Fibroblast of skin of scalp (primary cell): ENCODE data around the gene MAGEA9B.
"Not testable (repeated sequence)": the region's sequence is repeated elsewhere in the genome, so short reads cannot be mapped to it uniquely, and the experiment has no call there.

Source experiments
- DNase-seq: peaks from one replicate; pipeline ENCODE4 v3.0.0-alpha.2; 2013

Gene MAGEA9B

DNA sequence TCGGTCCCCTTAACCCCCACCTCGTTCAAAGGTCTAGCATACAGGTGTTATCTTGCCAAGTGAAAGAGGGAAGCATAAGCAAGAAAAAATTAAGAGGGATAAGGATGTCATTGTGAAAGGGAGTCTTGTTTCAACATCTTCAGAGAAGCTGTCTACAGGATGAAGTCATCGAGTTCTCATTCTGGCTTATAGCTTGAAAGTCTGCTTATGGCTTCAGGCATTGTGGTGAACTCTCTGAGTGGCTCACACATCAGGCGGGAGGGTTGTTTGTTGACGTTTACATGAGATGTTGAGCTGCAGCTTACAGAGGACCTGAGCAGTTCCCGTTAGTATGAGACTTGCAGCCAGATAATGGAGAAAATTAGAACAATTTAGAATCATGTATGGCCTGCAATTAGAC is 16.6 kb downstream of the MAGEA9B start:
- DNase-seq = peak; percentile 36

DNA sequence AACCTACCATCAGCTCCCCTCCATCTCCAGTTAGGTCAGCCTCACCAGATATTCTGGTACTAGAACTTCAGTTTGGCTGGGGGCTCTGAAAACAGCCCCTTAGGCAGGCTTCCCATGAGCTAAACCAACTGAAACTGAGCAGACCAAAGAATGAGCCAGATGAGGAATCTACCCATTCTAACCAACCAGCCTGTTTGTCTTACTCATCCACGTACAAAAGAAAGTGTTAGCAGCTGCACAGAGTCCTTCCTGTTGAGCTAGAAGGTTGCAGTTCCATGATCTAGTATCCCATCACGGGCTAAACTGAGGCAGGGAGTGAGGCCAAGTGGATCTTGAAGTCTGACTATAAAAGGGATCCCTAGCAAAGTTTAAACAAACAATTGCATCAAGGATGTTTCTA is 17.5 kb downstream of the MAGEA9B start:
- DNase-seq = no peak

DNA sequence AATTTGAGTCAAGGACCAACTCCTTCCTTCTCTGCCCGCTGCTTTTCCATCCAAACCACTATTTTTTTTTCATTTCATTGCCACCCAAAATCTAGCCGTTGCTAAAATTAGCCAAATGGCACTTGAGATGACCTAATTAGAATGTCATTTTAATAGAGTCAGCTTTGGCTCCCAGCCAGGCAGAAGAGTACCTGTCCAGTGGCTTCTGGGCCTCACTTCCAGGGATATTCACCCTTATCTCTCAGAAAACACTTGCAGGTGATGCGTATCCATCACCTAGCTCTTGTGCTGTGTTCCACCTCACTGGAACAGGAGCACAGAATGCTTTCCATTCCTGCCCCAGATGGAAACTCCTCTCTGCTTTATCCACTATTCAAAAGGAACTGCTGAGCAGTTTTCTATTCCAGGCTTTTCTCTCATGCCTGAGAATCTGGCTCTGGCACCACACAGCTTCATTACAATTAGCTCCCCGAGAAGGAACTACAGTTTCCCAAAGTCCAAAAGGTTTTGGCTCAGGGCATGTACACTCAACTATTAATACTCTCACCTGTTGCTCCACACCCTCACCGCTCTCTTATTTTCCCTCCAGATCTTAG is 18.5 kb downstream of the MAGEA9B start:
- no peak for DNase-seq

GRCh38 chrX:149567621-149568417 is 19.4 kb downstream of the MAGEA9B start:
- no peak for DNase-seq

- no peak for DNase-seq
These were observed 23.9 kb downstream of the MAGEA9B start for GRCh38 chrX:149563359-149563758.

DNA sequence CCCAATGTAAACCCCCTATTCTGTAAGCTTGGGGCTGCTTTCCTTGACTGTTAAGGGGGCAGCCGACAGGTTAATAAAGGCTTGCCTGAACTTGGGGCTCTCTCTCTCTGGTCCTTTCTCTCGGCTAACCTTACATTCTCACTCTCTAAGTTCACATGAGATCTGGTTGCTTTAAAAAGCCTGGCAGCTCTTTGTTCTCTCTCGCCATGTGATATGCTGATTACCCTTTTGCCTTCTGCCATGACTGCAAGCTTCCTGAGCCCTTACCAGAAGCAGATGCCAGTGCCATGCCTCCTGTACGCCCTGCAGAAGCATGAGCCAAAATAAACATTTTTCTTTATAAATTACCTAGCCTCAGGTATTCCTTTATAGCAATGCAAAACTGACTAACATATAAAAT is 32.0 kb downstream of the MAGEA9B start:
- DNase-seq = not testable (repeated sequence)

DNA sequence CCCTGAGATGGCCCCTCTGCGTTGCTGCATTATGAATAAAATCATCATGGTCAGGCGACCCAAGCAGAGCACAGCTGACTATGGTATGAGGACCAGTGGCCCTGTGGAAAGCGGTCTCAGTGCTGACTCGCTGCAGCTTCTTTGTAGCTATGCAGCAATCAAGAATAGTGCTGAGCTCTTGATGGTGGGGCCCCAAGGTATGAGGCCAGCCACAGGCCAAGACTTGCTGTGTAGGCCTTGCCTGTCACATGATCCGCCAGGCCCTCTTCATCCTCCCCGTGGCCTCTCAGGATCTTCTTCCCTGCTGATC is 35.4 kb downstream of the MAGEA9B start:
- not testable (repeated sequence) for DNase-seq

DNA sequence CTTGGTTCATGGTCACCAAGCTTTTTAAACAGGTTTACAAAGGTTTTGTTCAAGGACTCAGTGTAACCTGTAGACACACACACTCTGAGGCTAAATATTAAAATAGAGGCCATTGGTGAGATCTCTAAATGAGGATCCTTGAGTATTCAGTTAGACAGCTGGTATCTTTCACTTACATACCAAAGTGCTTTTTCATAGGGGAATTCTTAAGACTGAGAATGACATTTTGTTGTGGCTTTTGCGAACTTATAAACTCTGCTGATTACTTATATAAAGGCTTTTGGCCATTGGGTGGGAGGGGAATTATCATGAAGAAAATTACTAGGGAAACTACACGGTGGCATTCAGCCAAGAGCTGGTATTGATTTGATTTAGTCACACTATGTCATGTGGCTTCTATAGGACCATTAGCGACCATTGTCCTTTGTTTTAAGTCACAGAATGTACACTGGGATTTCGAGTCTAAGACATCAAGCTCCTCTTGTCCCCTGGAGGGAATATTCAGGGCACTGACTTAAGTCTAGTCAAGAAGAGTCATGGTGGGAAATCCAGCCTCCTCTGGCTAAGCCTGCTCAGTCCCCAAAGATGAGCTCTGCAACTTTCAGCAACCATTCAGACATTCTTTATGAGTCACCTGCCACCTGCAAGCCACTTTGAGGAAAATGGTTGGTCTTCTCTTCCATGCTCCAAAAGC is 35.9 kb downstream of the MAGEA9B start:
- DNase-seq = not testable (repeated sequence)

DNA sequence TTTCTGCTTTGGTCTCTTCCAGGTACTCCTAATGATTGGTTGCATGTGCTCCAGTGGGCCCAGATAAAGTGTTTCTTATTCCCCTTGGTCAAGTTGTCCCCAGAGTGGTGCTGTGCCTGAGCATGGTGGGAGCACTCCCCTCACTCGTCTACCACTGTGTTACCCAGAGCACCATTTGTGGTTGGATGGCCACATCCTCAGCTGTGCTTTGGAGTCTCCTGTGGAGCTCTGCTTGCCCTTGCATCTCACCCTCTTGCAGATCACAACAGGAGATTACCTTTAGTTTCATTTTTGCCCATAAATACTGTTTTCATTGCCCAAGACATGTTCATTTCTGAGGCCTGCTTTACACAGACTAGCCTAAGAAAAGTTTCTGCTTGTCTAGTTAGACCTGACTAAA is 36.8 kb downstream of the MAGEA9B start:
- DNase-seq = not testable (repeated sequence)

- not testable (repeated sequence) for DNase-seq
These were observed 37.6 kb downstream of the MAGEA9B start, which contains the start of gene HSFX3 for GRCh38 chrX:149549701-149550100. HSFX3 (minus strand) TSS chrX:149549924; CDS start chrX:149549852, 72 bp downstream.

- not testable (repeated sequence) for DNase-seq
These were observed 39.5 kb downstream of the MAGEA9B start for GRCh38 chrX:149547782-149548181.

DNA sequence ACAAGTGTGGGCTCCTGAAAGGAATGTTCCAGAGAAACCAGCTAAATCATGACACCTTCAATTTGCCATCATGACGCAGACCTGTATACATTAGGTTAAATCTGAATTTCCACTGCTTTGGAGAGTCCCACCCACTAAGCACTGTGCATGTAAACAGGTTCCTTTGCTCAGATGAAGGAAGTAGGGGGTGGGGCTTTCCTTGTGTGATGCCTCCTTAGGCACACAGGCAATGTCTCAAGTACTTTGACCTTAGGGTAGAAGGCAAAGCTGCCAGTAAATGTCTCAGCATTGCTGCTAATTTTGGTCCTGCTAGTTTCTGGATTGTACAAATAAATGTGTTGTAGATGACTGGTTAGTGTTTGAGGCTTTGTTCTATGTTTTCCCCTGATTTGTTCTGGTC is 40.3 kb downstream of the MAGEA9B start:
- not testable (repeated sequence) for DNase-seq

DNA sequence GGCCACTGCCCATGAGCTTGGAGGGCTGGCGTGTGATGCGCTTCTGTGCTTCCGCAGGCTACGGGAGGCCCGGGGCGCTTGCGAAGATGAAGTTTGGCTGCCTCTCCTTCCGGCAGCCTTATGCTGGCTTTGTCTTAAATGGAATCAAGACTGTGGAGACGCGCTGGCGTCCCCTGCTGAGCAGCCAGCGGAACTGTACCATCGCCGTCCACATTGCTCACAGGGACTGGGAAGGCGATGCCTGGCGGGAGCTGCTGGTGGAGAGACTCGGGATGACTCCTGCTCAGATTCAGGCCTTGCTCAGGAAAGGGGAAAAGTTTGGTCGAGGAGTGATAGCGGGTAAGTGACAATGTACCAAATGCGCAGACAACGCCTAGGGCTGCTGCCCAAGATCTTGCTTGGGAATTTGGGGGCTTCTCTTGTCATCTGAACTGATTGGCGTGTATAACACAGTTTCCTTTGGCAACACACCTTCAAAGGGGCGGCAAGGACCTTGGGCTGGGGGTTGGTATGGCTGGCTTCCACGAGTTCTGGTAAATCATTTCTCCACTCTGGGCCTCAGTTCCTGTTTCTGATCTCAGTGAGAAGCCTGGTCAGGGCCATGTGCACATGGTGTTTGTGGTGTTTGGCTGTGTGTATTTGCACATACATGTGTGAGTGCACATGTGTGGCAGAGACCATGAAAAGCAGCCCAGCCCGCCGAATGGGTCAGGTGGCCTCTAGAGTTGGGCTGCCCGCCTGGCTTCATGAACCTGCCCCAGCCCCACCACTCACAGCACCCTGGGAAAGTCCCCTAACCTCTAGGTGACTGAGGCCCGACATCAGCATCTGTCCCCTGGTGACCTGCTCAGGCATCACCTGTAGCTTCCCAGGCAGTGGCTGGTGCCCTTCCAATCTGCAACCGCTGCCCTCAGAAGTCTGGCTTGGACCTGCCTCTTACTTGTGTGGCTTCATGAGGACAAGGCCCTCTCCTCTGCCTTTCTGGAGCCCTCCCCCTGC is 41.4 kb downstream of the MAGEA9B start:
- peak; percentile 26 for DNase-seq

DNA sequence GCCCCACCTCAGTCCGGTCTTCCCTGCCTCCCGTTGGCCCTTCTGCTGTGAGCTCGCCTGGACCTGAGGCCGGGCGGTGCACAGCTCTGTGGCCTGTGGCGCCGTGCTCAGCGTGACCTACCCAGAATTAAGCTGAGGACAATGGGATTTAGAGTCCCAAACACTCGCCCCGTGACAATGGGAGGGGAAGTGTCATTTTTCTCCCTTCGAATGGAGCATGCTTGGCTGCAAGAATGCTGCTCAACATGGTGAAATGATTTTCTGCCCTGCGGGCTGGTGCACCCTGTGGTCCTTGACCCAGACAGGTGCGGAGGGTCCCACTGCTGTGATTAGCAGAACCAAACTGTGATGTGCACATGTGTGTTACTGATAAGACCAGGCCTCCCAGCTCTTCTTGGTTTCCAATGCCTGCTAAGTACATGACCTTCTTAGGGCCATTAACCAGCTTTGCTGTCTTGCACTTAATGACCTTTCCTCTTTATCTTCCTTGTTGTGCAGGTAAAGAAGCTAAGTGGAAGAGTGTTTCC is 45.7 kb downstream of the MAGEA9B start:
- DNase-seq = no peak

DNA sequence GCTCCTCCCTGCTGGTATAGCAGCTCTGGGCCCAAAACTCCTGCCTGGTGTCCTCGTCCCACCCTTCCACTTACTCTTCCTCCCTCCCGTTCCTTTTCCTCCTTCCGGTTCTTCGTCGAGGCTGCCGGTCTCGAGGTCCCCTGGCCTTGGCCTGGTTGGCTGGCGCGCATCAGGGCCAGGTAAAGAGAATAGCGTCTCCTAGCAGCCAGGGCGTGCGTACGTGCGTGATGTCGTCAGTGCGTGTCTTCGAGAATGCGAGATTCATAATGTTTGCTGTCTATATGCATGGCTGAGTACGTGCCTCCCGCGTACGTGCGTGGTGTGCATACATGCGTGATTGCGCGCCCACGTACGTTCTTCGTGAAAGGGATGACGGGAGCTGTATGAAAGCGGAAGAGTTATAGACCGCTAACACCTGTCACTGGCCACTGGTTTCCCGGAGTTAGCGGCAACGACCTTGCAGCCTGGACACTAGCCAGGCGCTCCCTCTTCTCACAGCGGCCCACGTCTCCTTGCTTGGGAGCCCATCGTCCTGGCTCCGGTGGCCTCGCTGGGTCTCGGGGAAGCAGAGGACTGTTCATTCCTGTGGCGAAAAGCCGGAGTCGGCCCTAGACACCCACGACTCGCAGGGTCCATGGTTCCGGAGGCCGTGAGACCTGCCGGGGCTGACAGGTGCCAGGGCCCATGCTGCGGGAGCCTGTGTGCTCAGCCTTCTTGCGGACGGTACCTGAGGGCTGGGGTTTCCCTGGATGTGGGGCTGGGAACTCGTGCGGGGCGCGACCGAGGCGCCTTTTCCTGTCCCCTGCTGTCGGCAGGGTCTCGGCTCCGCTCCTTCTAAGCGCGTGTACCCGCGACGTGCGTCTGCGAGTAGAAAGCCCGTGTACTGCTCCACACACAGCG is 46.4 kb downstream of the MAGEA9B start, which contains the start of gene EOLA1:
EOLA1 (plus strand) TSS at position 392 of the 900 bp plus-strand sequence. CDS start 4,619 bp downstream, outside the sequence.
- DNase-seq = peak; percentile 94

DNA sequence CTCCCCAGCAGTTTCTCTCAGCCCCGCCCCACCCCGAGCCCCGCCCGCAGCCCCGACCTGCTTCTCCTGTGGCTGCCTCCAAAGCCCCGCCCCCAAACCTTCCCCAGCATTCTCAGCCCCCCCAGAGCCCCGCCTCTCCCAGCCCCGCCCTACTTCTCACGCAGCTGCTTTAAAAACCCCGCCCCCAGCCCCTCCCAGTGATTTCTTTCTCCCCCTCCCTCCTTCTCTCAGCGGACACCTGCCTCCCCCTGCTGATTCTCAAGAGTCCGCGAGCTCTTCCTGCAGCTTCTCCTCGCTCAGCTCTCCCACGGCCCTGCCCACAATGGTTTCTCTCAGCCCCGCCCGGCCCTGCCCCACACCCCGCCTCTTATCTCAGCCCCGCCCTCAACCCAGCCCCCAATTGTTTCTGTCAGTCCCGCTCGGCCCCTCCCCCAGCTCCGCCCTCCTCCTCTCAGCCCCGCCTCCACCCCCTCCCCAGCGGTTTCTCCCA is 47.1 kb downstream of the MAGEA9B start:
- DNase-seq = peak; percentile 93

- DNase-seq = peak; percentile 94
These were observed 47.8 kb downstream of the MAGEA9B start for GRCh38 chrX:149539283-149540130.

DNA sequence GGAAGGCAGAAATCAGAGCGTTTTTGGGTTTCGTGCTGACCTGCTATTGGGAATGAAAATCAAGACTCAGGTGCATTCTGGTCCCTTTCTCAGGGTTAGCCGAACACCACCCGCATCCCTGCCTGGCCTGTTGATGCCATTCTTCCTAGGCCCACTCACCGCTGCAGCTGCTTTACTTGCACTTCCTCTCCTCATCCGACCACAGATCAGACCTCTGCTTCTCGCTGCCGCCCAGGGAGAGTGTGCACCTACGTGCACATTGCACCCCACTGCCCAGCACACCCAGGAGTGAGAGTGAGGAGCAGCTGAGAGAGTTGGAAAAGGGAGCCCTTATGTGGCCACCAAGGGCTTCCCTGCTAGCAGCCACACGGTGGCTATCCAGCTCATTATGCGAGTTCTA is 49.8 kb downstream of the MAGEA9B start:
- not testable (repeated sequence) for DNase-seq

GRCh38 chrX:149534926-149535602 is 52.2 kb downstream of the MAGEA9B start:
- not testable (repeated sequence) for DNase-seq
